GM12878 (cell line): ENCODE measurements around the gene MDFI.

Experiments
- CTCF ChIP-seq, 3 experiments: IDR thresholded peaks in 2 of 3; conservative IDR thresholded peaks in 1 of 3; 2 replicates each; pipeline ENCODE4 v1.5.1; 2011; ENCODE audit warnings: low read depth in 3 of 3, low read length in 3 of 3, mild to moderate bottlenecking in 3 of 3, control low read depth in 2 of 3, moderate library complexity in 2 of 3, inconsistent platforms in 1 of 3, mixed read lengths in 1 of 3; ENCODE audit not compliant: control insufficient read depth in 2 of 3, insufficient read depth in 1 of 3; ENCODE audit errors: extremely low read depth in 1 of 3
- EZH2 ChIP-seq: IDR thresholded peaks from 2 replicates; pipeline ENCODE4 v1.6.1; 2012; ENCODE audit warnings: low read depth, mild to moderate bottlenecking, control low read depth, inconsistent platforms, low read length, borderline replicate concordance; ENCODE audit not compliant: control insufficient read depth
- POLR2A ChIP-seq: IDR thresholded peaks from 2 replicates; pipeline ENCODE4 v1.6.1; 2011; ENCODE audit warnings: low read depth, mild to moderate bottlenecking, low read length

GRCh38 chr6:41680182-41680965 lies 42.1 kb downstream of the MDFI start:
- no peak for TF ChIP-seq EZH2
- TF ChIP-seq POLR2A = no peak
- no peak for TF ChIP-seq CTCF (IDR thresholded peaks at IDR 0.05 in 2 of 3, conservative IDR thresholded peaks at IDR 0.05 in 1 of 3; ENCODE audit: control insufficient read depth in 2 of 3, extremely low read depth in 1 of 3, insufficient read depth in 1 of 3, low read depth in 3 of 3, low read length in 3 of 3)
